ENCODE data around the gene PNPLA6.
A peak's percentile ranks its signal among the peaks of the same experiment; 100 is the strongest.

The PNPLA6 gene

DNA sequence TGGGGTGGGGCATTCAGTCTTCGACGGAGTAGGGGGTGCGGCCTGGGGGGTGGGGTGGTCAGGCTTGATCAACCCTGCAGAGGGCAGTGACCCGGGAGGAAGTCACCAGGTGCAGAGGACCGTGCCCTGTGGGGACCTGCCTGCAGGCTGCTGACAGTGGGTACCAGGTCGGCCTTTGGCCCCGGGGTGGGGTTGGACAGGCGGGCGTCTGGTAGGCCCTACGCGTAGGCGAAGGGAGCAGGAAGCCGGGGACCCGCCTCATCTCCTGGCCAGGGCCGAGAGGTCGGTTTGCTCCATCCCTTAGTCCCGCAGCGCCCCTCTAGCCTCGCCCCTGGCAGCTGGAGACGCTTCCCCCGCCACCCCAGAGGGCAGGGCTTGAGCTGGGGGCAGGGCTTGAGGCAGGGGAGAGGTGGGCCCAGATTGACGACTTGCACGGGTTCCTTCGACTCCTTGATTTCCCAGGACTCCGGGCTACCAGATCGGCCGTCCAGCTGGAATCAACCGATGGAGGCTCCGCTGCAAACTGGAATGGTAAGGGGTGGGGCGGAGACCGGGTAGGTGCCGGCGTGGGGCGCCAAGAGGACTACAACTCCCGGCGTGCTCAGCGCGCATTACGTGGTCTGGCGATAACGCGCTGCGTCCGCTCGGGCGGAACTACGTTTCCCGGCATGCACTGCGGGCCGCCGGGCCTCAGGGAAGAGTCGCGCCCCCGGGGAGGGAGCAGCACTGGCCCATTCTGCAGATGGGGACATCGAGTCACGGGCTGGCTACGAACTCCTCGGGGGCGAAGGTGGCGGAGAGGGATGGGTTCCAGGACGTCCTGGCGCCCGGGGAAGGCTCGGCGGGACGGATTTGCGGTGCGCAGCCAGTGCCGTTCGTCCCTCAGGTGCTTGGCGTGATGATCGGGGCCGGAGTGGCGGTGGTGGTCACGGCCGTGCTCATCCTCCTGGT is at the start of gene PNPLA6:
PNPLA6 (plus strand) TSS at position 671 of the 951 bp plus-strand sequence; CDS start at position 743, 72 bp downstream.
- DNase-seq (ENCODE audit: low spot score), result peak; percentile 97

DNA sequence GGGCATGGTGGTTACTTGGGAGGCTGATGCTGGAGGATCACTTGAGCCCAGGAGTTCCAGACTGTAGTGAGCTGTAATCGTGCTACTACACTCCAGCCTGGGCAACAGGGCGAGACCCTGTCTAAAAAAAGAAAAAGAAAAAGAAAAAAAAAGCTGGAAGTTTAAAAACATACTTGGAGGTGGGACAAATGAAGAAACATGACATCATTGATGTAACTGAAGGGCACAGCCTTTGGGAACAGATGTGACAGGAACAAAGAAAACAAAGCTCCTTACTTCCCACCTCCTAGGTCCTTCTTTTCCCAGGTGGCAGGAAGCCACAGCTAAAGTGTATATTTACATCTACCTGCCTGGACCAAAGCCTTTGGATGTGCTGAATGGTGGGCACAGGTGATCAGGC is 48.6 kb upstream of the PNPLA6 start:
- DNase-seq (ENCODE audit: low spot score), result no peak

DNA sequence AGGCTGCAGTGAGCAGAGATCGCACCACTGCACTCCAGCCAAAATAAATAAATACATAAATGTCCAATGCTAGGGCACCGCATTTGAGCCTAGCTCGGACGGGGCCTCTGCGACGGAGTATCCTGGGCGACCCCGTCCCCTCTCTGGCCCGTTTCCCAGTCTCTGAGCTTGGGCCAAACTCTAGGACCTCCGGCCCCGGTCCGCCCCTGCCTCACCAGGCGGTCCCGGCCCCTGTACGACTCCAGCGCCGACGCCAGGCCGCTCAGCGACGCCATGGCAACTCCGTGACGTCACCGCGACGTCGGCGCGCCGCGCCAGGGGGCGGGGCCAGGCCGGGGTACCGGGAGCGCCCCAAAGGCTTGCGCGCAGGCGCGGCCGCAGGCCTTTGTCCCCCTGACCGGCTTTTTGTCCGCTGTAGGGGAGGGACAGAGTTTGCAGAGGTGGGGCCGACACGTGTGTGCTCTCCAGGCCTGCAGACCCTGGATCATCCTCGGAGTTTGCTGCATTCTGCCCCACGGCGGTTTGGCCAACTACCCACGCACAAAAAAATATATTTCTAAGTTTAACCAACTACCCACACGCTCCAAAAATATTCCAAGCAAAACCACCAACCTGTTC is 46.7 kb upstream of the PNPLA6 start, which contains the start of gene PEX11G:
PEX11G (minus strand) TSS at position 300 of the 618 bp plus-strand sequence; CDS start at position 275, 25 bp downstream.
- DNase-seq (ENCODE audit: low spot score), result peak; percentile 96

DNA sequence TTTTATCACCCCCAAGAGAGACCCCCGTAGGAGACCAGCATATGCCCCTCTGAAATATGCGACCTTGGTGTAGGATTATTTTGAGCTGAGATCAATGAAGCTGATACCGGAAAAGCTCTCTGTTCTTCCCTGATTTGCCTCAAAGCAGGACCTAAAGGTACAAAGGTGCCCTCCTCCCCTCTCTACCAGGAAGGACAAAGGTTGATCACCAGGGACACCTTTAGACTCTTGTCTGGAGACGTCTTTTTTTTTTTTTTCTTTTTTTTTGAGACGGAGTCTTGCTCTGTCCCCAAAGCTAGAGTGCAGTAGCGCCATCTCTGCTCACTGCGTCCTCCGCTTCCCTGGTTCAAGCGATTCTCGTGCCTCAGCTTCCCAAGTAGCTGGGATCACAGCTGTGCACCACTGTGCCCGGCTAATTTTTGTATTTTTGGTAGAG is 45.9 kb upstream of the PNPLA6 start:
- no peak for DNase-seq (ENCODE audit: low spot score)

DNA sequence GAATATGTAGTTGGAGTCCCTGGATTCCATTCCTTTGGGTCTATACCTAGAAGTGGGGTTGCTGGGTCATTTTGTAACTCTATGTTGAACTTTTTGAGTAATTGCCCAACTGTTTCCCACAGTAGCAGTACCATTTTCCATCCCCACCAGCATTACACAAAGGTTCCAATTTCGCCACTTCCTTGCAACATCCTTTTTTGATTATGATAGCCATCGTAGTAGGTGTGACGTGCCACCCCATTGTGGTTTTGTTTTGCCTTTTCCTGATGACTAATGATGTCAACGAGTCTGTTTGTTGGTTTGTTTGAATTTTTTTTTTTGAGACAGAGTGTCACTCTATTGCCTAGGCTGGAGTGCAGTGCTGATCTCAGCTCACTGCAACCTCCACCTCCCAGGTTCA is 43.4 kb upstream of the PNPLA6 start:
- no peak for DNase-seq (ENCODE audit: low spot score)

DNA sequence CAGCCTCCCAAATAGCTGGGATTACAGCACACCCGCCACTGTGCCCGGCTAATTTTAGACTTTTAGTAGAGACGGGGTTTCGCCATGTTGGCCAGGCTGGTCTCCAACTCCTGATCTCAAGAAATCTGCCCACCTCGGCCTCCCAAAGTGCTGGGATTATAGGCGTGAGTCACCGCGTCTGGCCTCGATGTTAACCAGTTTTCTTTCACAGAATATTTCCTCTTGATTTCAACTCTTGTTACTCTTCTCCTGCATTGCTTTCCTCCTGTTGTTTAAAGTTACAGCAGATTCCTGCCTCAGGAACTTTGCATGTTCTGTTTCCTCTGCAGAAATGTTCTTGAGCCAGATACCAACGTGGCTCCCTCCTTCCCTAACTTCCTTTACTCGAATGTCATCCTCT is 43.0 kb upstream of the PNPLA6 start:
- no peak for DNase-seq (ENCODE audit: low spot score)

DNA sequence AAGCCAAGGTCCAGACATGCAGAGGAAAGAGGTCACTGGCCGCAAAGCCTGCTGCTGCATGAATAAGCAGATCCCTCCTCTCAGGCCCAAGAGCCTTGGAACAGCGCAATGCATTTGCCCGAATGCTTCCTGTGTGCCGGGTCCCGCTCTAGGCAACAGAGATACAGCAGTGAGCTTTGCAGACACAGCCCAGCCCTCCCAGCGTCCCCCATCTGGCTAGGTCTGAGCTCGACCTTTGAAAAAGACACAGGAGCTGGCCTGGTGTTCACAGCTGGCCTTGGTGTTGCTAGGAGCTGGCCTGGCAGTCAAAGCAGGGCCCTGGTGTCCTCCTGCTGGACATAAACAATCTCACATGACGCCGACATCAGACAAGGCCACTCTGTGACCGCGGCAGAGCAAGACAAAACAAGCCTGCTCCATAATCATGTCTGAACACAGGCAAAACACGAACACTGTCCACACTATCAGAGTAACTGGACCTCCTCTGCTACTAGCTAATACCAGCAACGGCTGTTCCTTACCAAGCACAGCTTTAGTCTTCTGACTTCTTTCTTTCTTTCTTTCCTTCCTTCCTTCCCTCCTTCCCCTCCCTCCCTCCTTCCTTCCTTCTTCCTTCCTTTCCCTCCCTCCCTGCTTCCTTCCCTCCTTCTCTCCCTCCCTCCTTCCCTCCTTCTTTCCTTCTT is 41.0 kb upstream of the PNPLA6 start:
- no peak for DNase-seq (ENCODE audit: low spot score)

DNA sequence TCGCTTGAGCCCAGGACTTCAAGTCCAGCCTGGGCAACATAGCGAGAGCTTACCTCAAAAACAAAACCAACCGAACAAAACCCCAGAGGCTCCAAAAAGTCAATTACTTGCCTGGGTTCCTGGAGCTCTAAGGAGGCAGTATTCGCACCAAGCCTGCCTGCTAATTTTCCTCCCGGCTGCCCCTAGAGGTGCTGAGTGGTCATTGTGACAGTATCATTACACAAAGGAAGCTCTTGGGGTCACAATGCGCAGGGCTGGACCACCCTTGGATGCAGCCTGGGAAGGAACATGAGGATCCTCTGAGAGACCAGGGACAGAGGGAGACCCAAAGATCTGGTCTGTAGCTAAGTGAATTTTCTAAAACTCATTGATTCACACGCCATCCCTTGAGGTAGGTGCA is 38.2 kb upstream of the PNPLA6 start:
- DNase-seq (ENCODE audit: low spot score), result no peak

DNA sequence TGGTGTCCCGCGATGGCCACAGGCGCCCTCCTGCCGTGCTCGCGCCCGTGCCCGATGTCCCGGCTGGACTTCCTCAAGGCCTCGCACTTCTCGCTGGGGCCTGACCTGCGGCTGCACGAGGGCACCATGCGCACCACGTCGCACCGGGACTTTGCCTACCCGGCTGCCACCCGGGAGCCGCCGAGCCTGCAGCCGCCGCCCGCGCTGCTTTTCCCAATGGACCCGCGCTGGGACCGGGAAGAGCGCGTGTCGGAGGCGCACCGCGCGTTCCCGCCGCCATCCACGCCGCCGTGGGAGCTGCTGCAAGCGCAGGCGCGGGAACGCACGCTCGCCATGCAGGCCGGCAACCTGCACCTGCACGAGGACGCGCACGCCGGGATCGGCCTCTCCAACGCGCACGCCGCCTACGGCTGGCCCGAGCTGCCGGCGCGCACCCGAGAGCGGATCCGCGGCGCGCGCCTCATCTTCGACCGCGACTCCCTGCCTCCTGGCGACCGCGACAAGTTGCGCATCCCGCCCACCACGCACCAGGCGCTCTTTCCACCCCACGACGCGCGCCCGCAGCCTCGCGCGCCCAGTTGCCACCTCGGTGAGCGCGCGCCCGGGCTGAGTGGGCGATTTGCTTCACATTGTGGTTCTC is 34.6 kb upstream of the PNPLA6 start:
- no peak for DNase-seq (ENCODE audit: low spot score)

DNA sequence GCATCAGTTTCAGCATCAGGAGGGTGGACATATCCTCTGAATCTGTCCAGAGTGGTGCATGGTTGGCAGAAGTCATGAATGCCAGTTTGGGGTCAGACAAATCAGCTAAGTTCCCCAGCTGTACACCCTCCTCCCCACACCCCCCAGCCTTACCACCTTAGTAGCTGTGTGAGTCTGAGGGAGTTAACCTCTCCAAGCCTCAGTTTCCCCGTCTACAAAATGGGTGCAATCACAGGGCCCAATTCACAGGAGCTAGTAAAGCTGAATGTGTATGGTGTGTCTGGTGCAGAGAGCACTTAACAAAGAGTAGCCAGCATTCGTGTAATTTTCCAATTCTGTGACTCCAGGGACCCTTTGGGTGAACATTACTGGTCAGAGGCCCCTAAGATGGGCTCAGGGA is 33.0 kb upstream of the PNPLA6 start:
- no peak for DNase-seq (ENCODE audit: low spot score)

DNA sequence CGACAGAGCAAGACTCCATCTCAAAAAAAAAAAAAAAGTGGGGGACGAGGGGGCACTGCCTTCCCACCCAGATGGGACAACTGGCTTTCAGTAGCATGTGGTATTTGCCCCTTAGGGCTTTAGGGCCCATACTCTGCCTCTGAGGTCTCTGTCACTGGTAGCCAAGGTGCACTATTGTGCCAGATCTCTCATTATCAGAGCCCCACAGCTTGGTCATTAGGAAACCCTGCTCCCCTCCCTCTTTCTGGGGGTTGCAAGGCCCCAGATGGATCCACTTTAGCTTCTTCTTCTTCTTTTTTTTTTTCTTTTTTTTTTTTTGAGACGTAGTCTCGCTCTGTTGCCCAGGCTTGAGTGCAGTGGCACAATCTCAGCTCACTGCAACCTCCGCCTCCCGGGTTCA is 30.8 kb upstream of the PNPLA6 start:
- no peak for DNase-seq (ENCODE audit: low spot score)

DNA sequence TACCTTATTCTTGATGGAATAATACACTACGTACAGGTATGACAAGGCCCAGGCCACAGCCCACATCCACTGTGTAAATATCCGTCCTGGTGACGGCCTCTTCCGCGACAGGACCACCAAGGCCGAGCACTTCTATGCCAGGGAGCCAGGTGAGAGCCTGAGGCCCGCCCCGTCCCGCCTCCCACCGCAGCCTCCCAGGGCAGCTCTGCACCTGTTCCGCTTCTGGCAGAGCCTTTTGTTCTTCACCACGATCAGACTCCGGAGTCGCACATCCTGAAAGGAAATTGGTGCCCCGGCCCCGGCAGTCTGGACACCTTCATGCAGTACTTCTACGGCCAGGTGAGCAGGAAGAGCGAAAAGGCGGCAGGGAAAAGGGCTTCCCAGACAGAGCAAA is 30.2 kb upstream of the PNPLA6 start:
- no peak for DNase-seq (ENCODE audit: low spot score)

DNA sequence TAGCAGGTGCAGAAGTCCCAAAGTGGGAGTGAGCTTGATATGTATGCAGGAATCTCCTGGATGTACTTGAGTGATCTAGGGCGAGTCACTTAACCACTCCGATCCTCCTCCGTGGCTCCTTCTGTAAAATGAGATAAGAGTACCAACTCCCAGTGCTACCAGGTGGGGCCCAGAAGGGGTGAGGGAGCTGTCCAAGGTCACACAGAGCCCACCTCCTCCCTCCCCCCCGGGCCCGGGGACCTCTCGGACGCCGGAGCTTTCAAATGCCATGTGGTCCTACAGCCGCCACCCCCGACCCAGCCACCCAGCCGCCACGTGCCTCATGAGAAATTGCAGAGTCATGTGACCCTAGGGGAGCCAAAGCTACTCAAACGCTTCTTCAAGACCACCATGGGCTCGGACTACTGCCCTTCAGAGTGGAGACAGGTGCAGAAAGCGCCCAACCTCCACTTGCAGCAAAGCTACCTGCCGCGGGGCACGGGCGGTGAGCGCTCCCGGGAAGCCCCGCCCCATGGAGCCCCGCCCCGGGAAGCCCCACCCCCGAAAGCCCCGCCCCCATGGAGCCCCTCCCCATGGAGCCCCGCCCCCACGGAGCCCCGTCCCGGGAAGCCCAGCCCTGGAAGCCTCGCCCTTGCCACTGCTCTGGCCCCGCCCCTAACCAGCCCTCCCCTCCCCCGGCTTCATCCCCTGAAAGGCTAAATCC is 29.7 kb upstream of the PNPLA6 start:
- no peak for DNase-seq (ENCODE audit: low spot score)

DNA sequence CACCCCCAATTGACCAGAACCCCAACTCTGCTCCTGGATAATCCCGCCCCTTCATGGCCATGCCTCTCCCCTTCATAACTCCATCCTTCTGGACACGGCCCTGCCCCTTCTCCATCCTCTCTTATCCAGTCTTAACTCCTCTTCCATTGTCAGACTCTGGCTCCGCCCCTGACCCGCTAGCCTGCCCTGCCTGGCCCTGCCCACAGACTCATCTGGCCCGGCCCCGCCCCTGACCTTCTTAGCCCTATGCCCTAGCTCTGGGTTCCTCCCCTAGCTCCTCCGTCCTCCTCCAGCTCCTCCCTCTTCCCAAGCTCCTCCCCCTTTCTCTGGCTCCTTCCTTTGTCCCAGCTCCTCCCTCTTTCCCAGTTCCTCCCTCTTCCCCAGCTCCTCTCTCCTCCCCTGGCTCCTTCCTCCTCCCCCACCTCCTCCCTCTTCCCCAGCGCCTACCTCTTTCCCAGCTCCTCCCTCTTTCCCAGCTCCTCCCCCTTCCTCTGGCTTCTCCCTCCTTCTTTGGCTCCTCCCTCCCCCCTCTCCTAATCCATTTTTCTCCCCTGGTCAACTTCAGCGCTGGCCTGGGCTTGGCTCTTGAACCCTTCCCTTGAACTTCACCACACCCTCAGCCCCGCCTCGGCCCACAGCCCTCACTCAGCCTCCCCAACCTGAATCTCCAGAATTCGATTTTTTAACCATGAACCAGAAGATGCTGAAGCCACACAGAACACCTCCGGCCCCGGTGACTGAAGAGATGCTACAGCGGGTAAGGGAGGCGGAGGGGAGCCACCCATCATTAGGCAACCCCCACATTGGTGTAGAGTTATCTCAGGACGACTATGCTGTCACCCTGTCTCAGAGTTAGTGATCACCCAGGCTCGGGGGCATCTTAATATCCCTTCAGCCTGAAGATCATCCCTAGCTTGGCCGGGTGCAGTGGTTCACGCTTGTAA is 28.9 kb upstream of the PNPLA6 start:
- DNase-seq (ENCODE audit: low spot score), result no peak

DNA sequence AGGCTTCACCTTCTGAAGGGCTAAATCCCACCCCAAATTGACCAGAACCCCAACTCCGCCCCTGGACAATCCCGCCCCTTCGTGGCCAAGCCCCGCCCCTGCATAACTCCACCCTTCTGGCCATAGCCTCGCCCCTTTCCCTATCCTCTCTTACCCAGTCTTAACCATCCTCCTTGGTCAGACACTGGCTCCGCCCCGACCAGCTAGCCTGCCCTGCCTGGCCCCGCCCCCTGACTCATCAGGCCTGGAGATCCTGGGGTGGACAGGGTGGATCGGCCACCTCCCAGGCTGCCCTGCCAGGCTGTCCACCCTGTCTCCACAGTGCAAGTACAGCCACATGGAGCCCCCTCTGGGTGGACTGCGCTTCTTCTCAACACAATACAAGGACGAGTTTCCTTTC is 27.6 kb upstream of the PNPLA6 start:
- no peak for DNase-seq (ENCODE audit: low spot score)

DNA sequence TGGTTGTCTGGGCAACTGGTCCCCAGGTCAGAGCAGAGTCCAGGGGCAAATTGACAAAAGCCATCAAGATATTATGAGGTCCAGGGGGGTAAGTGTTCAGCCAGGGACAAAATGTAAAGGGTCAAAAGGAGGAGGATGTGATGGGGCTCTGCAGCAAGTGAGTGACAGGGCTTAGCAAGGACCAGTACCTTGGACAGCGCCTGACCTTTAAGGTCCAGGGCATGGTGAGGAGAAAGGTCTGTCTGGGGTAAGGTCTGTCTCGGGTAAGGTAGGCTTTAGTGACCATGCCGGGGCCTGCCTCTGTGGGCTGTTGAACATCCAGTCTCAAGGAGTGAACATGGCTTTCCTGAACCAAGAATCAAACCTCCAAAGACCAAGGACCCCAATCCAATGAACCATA is 25.9 kb upstream of the PNPLA6 start:
- DNase-seq (ENCODE audit: low spot score), result no peak

DNA sequence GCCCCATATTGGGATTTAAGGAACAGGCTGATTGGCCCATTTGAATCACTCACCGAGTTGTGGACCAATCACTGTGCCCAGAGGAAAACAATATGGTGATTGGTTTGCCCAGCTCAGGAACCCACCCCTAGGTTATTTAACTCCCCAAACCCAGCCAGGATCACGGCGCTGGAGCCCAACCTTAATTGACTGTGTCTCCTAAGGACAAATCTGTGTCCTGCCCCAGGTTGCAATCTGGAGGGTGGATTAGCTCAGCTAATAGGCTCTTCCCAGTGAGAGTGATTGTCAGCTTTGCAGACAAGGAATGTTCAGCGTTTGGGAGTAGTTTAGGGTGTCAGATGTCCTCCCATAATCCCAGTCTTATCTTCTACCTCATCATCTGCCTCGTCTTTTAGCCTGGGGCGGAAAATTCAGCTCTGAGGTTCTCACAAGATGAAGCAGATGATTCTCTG is 23.1 kb upstream of the PNPLA6 start:
- DNase-seq (ENCODE audit: low spot score), result no peak

DNA sequence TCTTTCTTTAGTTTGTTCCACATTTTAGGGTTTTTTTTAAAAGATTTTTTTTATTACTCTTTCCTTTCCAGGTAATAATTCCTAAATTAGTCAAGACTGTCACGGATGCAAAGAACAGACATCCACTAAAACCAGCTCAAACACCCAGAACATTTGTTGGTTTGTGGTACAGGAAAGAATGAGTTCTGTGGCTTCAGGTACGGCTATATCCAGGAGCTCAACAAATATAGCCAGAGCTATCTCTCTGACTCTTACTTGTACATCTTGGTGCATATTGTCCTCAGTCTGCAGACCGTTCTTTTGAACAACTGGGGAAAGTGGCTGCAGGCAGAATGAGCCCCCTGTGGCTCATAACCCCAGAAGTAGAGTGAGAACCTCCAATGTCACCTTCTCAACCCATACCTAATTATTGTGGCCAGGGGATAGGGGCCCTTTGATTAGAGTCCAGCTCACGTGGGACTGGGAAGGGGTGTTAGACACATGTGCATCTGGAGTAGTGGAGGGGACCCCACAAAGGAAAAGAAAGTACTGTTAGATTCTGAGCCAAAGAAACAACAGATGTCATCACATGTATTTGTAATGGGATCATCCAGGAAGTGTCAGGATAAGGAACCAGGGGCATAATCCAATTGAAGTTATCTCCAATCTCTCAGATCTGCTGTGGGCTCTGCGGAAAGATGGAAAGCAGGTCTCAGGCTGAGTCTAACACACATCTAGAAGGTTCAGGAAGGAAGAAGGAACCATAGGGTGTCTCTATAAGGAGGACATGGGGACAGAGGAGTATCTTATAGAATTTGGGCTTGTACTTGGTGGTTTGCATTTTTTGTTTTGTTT is 21.5 kb upstream of the PNPLA6 start:
- DNase-seq (ENCODE audit: low spot score), result no peak

DNA sequence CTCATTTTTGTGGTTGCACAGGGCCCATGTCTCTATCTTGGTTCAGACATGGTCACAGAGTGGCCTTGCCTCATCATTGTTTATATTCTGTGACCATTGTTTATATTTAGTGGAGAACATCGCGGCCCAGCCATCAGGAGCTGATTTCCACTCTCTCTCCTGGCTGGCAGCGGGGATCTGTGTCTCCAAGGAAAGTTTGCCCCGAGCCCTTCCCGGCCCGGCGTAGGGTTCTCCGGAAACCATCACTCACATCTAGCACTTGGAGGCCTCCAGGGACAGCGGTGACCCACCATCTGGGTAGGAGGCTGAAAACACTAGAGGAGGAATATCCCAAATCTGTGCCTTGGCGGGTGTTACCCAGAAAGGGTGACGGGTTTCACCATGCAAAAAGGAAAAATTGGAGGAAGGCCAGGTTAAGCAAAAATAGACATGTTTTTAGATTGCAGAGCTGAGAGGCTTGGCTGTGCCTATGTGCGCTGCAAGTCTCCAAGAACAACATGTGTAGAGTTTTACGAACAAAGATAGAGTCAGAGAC is 20.3 kb upstream of the PNPLA6 start:
- no peak for DNase-seq (ENCODE audit: low spot score)
